ENCODE measurements around the gene TNFRSF21. TPM values are rescaled to one million over a fixed set of nuclear protein-coding genes. Genes with fewer than 3 reads are reported as not detected.

TNFRSF21 gene
- total RNA-seq, 2 experiments from 2014 or later = 0.97 to 1.2 TPM

DNA sequence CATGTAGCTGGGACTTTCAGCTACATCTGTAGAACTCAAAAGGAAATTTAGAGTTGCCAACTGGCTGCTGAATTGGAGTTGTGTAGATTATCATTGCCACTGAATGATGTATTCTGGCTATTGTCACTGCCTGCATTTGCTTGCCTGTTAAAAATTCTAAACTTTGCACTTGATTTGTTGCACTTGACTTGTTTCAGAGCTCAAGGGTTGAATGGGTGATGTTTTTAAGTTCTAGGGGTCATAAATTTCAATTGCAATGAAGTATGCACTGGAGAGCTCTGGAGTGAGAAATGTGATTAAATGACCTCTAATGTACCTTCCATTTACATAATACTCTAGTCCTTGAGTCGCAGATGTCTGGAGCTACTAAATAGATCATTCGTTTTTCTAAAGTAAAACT is 102.4 kb downstream of the TNFRSF21 start:
- CTCF ChIA-PET = no interaction called here
- intact Hi-C loops (cut with micrococcal nuclease) = no loop called here

DNA sequence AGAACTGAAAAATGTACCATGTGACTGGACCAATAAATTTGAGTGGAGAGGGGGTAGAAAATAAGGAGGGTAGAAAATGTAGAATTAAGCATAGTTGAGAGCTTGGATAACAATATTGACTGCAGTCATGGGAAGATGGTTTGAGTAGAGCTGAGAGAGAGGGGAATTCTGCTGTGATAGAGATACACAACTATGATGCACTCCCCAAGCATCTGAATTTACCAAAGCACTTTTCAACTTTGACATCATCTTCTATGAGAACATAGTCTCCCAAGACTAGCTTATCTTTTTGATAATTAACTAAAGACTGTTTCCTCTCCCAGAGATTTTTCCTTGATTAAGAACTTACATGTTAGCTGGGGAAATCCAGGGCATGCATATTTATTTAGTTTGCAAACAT is 103.1 kb downstream of the TNFRSF21 start:
- DNase-seq = no peak
- ChIA-PET POLR2A (no interaction called here), CTCF (no interaction called here)
- Mint-ChIP-seq H3K9me3 (no peaks in the 10 kb centered on the region), H3K4me1 (ENCODE audit: low read depth) (peaks cover 3% of the 10 kb centered on the region), H3K27me3 (no peaks in the 10 kb centered on the region), H3K27ac (no peak overlapping the region), H3K36me3 (no peaks in the 10 kb centered on the region), H3K4me3 (no peak overlapping the region)
- intact Hi-C loops (cut with micrococcal nuclease) = no loop called here

More for the DNA sequence above, 102.4 kb downstream of the TNFRSF21 start:
- Mint-ChIP-seq H3K36me3 (no peaks in the 10 kb centered on the region), H3K4me3 (no peak overlapping the region), H3K9me3 (no peaks in the 10 kb centered on the region), H3K4me1 (ENCODE audit: low read depth) (peaks cover 3% of the 10 kb centered on the region), H3K27ac (no peak overlapping the region), H3K27me3 (no peaks in the 10 kb centered on the region)
- DNase-seq = no peak
- POLR2A ChIA-PET = no interaction called here

DNA sequence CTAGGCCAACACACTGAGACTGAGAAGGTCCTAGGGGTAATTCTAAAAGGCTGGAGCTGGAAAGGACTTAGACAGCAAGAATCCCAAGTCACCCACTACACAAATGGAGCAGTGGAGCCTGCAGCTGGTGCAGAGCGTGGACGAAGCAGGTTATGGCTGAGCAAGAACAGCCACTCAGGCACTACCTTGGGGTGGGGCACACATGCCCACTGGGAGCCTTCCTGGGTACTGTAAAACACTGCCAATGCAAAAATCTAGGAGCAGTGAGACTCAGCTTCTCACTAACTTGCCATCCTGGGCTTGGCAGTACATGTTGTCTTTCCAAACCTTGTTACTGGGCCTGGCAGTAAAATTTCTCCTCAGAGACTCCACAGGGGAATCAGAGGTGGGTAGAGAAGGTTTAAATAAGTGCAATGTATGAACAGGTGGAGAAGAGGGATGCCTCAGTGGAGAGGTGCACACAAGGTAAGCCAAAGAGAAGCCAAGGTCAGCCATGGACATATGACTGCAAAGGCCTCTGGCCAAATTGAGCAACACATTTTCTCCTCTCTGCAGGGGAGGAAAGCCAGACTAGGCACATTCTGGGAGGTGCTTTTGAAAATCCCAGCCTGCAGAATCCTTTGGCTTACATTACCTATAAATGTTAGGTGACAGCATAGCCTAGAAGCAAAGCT is 105.6 kb downstream of the TNFRSF21 start:
- Mint-ChIP-seq H3K9me3 (no peaks in the 10 kb centered on the region), H3K27me3 (no peaks in the 10 kb centered on the region), H3K4me1 (ENCODE audit: low read depth) (peaks cover 3% of the 10 kb centered on the region), H3K27ac (no peak overlapping the region), H3K4me3 (no peak overlapping the region), H3K36me3 (no peaks in the 10 kb centered on the region)
- no peak for DNase-seq
- POLR2A ChIA-PET = no interaction called here
- intact Hi-C loops (cut with micrococcal nuclease) = no loop called here
- CTCF ChIA-PET = no interaction called here

DNA sequence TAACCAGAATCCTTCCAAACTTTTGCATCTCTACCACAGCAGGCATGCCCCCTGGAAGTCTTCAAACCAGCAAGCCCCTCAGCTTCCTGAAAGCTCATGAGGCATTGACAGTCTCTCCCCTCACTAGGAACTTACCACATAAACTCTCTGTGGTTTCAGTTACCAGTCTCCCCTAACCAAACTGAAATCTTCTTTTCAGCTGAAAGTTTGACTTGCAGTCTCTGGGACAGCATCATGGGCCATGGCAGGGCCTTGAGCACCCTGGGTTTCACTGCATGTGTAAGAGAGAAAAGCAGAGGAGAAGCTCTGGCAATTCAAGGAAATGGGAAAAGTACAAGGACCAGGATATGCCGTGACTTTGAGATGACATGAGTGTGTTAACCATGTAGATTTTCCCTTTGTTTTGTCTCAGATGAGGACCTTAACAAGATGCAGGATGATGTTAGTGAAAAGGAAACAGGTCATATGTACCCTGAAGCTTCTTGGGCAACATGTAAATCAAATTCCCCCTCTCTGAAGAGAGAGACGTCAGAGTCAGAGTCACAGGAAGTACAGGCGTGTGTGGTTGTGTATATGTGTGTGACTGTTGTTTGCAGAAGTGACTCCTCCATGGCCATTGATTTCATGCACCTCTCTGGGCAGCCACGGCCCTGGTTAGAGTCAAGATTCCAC is 106.3 kb downstream of the TNFRSF21 start:
- ChIA-PET CTCF (no interaction called here), POLR2A (no interaction called here)
- intact Hi-C loops (cut with micrococcal nuclease) = no loop called here
- H3K27me3 Mint-ChIP-seq = no peaks in the 10 kb centered on the region
- H3K9me3 Mint-ChIP-seq = no peaks in the 10 kb centered on the region
- peaks cover 3% of the 10 kb centered on the region for H3K4me1 Mint-ChIP-seq (ENCODE audit: low read depth)
- DNase-seq = no peak
- no peak overlapping the region for H3K27ac Mint-ChIP-seq
- no peaks in the 10 kb centered on the region for H3K36me3 Mint-ChIP-seq
- no peak overlapping the region for H3K4me3 Mint-ChIP-seq

DNA sequence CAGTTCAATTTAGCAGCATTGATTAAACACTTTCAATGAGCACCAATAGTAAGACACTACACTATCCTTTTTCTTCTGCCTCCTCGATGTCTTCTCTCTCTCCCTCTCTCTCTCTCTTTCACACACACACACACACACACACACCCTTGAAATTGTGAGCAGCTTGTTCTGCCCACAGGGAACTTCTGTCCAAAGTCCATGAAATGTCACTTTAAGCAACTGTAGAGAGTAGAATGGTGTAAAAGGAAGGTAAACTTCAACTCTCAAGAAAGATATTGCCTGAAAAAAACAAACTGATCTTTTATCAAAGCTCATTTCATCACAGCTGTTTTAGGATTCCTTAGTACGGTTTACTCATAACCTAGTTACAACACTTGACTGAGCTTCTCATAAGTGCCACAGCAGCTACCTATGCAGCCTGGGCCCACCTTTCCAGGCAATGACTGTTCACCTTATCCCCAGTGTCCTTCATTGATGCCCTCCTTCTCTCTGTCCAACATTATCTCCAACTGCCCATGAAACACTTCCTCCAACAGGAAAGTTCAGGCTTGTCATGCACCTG is 107.0 kb downstream of the TNFRSF21 start:
- DNase-seq = no peak
- intact Hi-C loops (cut with micrococcal nuclease) = no loop called here
- Mint-ChIP-seq H3K36me3 (no peaks in the 10 kb centered on the region), H3K27me3 (no peaks in the 10 kb centered on the region), H3K4me3 (no peak overlapping the region), H3K27ac (no peak overlapping the region), H3K9me3 (no peaks in the 10 kb centered on the region), H3K4me1 (ENCODE audit: low read depth) (peaks cover 8% of the 10 kb centered on the region)
- ChIA-PET CTCF (no interaction called here), POLR2A (no interaction called here)

DNA sequence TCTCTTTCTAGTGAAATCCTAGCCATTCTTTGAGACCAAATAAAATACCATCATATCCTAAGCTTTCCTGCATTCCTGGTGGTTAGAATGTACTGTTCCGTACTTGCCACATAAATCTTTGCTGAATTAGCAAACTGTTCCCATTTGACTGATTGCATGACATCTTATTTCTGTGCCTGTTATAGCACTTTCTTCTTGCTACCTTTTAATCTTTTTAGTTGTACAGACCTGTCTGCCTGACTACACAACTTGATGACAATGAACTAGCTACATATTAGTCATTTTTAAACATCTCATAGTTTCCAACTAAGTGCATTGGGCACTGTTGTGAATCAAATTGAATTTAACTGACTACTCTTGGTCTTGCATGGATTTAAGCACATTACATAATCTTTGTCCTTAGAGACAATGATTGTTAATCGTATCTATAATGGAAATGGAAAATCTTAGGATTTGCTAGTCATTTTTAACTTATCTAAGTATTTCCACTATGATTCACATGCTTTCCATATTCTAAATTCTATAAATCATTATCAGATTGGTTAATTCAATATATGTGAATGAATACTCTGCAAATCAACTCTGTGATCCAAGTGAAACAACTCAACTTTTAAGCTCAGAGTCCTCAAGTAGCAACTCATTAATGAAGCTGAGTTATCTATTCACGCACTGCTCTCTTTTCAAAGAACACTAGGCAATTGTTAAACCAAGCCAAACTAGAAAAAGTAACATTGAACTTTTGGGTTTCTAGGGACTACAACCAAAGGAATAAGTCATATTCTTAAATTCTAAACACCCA is 109.0 kb downstream of the TNFRSF21 start:
- Mint-ChIP-seq H3K27me3 (no peaks in the 10 kb centered on the region), H3K9me3 (no peaks in the 10 kb centered on the region), H3K36me3 (no peaks in the 10 kb centered on the region), H3K27ac (no peak overlapping the region), H3K4me3 (no peak overlapping the region), H3K4me1 (ENCODE audit: low read depth) (peaks cover 10% of the 10 kb centered on the region)
- intact Hi-C loops (cut with micrococcal nuclease) = no loop called here
- ChIA-PET POLR2A (no interaction called here), CTCF (no interaction called here)
- no peak for DNase-seq

DNA sequence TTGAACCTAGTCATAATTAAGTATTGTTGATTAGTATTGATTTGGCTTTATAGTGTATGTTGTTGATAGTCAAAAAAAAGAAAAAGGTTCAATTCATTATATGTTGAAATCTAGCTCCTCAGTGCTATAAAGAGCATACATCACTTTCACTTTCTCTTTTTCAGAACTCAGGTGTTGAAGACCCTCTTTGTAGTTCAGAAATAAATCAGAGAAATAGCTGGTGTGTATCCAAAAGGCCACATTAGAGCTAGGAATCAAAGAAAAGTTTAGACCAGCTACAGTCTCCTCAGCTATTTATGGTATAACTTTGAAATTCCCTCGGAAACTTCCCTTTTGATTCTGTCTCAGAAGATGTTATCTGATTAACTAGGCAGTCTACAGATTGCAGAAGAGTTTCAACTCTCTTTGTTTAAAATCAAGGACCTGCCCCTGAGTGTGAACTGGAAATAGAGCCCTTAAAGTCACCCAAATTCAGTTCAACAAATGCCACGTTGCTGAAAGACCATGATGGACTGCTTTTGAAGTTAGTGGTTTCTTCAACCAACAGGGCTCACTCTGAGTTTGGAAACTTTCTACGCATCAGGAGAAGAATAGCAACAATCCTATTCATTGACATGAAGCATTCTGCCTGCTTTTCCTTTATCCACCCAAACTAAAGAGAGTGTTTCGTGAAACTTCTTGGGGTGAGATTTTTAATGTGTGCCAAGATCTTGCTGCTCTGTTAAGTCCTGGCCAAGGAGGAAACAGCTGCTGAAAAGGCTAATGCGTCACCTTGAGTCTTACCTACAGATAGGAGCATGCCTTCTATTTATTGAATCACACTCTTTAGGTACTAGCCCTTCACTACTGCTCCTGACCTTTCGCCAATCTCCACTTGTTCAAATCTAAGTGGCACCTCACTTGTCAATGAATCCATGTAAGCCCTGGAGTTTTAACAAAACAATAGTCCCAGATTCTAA is 111.7 kb downstream of the TNFRSF21 start:
- intact Hi-C loops (cut with micrococcal nuclease) = no loop called here
- no peak overlapping the region for H3K4me3 Mint-ChIP-seq
- CTCF ChIA-PET = no interaction called here
- no peak overlapping the region for H3K27ac Mint-ChIP-seq
- DNase-seq = no peak
- POLR2A ChIA-PET = no interaction called here
- peaks cover 8% of the 10 kb centered on the region for H3K4me1 Mint-ChIP-seq (ENCODE audit: low read depth)
- no peaks in the 10 kb centered on the region for H3K9me3 Mint-ChIP-seq
- H3K36me3 Mint-ChIP-seq = no peaks in the 10 kb centered on the region
- no peaks in the 10 kb centered on the region for H3K27me3 Mint-ChIP-seq

DNA sequence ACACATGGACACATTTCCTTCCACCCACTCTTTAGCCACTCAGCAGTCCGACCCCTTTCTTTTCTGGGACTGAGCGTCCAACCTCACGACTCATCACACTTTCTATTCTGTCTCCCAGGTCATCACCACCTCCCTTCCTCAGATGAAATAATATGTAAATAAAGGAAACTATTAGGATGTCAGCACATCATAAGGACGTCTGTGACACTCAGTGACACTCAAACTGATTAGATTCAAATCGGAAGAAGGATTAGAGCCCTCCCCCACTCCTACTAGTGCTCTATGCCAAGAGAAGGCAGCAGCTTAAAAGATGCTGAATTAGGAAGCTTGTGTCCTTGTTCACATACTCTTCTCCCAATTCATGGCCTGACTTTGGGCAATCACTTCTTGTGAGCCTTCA is 113.6 kb downstream of the TNFRSF21 start:
- Mint-ChIP-seq H3K4me1 (ENCODE audit: low read depth) (peaks cover 8% of the 10 kb centered on the region), H3K4me3 (no peak overlapping the region), H3K9me3 (no peaks in the 10 kb centered on the region), H3K27ac (no peak overlapping the region), H3K27me3 (no peaks in the 10 kb centered on the region), H3K36me3 (no peaks in the 10 kb centered on the region)
- intact Hi-C loops (cut with micrococcal nuclease) = no loop called here
- CTCF ChIA-PET = no interaction called here
- DNase-seq = no peak
- POLR2A ChIA-PET = no interaction called here

DNA sequence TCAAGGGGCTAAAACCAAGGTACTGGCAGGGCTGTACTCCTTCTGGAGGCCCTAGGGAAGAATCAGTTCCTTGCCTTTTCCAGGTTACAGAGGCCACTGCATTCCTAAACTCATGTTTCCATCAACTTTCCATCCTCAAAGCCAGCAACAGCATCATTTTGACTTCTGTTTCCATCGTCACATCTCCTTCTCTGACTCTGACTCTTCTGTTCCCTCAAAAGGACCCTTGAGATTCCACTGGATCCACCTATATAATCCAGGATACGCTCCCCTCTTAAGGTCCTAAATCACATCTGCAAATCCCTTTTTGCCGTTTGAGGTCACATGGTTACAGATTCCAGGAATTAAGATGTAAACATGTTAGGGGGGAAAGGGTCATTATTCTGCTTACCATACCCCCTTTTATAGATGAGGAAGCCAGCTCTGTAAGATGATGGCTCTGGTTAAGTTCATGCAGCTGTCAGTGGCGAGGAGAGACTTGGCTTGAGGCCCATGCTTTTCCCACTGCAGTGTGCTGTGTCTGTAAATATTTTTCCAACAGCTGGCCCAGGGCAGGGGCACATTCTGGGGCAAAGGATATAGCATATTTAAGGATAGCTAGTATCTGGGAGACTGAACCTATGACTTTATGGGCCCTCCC is 114.6 kb downstream of the TNFRSF21 start:
- DNase-seq = no peak
- Mint-ChIP-seq H3K27ac (no peak overlapping the region), H3K4me3 (no peak overlapping the region), H3K36me3 (no peaks in the 10 kb centered on the region), H3K27me3 (no peaks in the 10 kb centered on the region), H3K9me3 (no peaks in the 10 kb centered on the region), H3K4me1 (ENCODE audit: low read depth) (peaks cover 8% of the 10 kb centered on the region)
- intact Hi-C loops (cut with micrococcal nuclease) = no loop called here
- CTCF ChIA-PET = no interaction called here
- POLR2A ChIA-PET = no interaction called here

DNA sequence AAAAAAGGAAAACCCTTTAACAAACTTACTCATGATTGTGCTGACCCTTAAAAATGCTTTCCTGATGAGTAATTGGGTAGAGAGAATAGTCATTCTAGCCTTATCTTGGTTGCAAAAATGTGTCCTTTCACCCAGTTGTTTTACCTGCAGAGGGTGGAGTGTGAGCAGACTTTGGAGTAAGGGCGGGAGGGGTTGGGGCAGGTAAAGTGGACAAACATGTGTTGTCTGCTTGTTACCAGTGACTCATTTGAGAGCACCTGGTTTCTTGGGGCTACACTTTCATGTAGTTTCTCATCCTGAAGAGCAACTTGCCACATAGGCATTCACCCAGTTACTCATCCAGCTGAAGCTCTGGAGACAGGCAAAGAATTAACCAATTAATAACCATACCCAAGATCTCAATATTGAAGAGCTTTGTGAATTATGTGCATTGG is 121.1 kb downstream of the TNFRSF21 start:
- intact Hi-C loops (cut with micrococcal nuclease) = no loop called here
- Mint-ChIP-seq H3K9me3 (no peaks in the 10 kb centered on the region), H3K4me3 (no peak overlapping the region), H3K27me3 (peaks cover 1% of the 10 kb centered on the region), H3K27ac (no peak overlapping the region), H3K4me1 (ENCODE audit: low read depth) (no peaks in the 10 kb centered on the region), H3K36me3 (no peaks in the 10 kb centered on the region)
- ChIA-PET CTCF (no interaction called here), POLR2A (no interaction called here)
- DNase-seq = no peak

DNA sequence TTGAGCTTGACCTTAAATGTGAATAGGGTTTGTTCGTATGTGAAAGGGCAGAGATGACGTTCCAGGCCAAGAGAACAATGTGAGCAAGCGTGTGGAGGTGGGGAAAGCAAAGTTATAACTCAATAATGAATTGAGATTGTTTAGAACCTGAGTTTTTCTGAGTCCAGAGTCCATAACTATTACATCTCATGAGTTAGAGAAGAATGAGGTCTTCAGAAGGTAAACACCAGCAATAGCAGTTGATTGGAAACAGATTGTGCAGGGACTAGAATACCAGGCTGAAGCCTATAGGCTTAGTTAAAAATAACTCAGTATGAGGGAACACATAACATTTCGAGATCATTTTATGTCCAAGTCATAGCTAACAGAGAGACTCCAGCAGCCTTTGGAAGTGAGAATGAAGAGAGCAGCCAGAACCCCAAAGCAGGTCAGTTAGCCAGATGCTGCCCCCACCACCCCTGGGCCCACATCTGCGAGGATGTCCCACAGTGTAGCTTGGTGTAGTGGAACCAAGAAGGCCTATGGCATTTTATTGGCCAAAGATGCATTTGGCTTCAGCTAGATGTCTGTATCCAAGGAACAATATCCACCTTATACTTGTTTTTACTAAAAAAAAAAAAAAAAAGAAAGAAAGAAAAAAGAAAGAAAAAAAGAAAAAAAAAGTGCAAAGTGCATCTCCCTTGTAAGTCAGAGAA is 121.7 kb downstream of the TNFRSF21 start:
- CTCF ChIA-PET = no interaction called here
- DNase-seq = no peak
- no peaks in the 10 kb centered on the region for H3K36me3 Mint-ChIP-seq
- intact Hi-C loops (cut with micrococcal nuclease) = no loop called here
- H3K4me1 Mint-ChIP-seq (ENCODE audit: low read depth) = no peaks in the 10 kb centered on the region
- no peaks in the 10 kb centered on the region for H3K9me3 Mint-ChIP-seq
- POLR2A ChIA-PET = no interaction called here
- H3K4me3 Mint-ChIP-seq = no peak overlapping the region
- H3K27ac Mint-ChIP-seq = no peak overlapping the region
- peaks cover 1% of the 10 kb centered on the region for H3K27me3 Mint-ChIP-seq
